Ovary (tissue), 9 donors: ENCODE measurements around the gene TEFM. TPM values are rescaled to one million over a fixed set of nuclear protein-coding genes. Genes with fewer than 3 reads are reported as not detected.

Experiments used
- DNase-seq, 5 donors: peaks; one replicate each; pipeline ENCODE4 v3.0.0-alpha.2; 2019 to 2020
- H3K27ac ChIP-seq, 2 donors: fragments of 200-600 bp; one replicate each; pipeline versions ENCODE4 v1.5.1 to v1.8.0; 2019 to 2022
- H3K27me3 ChIP-seq: fragments of 200-600 bp; one replicate; pipeline ENCODE4 v1.8.0; 2022
- H3K36me3 ChIP-seq: fragments of 200-600 bp; sonication (generic); one replicate; pipeline ENCODE4 v1.5.1; 2019
- H3K4me1 ChIP-seq: one replicate; pipeline ENCODE4 v1.8.1; 2013; ENCODE audit warnings: mild to moderate bottlenecking, moderate library complexity; ENCODE audit not compliant: insufficient read depth
- H3K4me3 ChIP-seq: fragments of 200-600 bp; sonication (generic); one replicate; pipeline ENCODE4 v1.5.1; 2017
- H3K9me3 ChIP-seq, 2 donors: fragments of 200-600 bp in 1 of 2; sonication (generic) in 1 of 2; one replicate each; pipeline versions ENCODE4 v1.5.1 to v1.8.1; 2013 to 2019; ENCODE audit warnings: mild to moderate bottlenecking in 1 of 2, moderate library complexity in 1 of 2
- CTCF ChIP-seq, 3 donors: fragments of 450-650 bp in 2 of 3; fragments of 200-600 bp in 1 of 3; IDR thresholded peaks; one replicate each; pipeline versions ENCODE4 v1.5.1 to v1.8.0; 2016 to 2022; ENCODE audit warnings: antibody characterized with exemption in 3 of 3, mild to moderate bottlenecking in 1 of 3
- EP300 ChIP-seq: sonication (generic); formaldehyde crosslinking; IDR thresholded peaks from one replicate; pipeline ENCODE4 v1.6.1; 2017; ENCODE audit warnings: antibody characterized with exemption
- POLR2A ChIP-seq: fragments of 450-650 bp; IDR thresholded peaks from one replicate; pipeline ENCODE4 v1.6.1; 2017; ENCODE audit warnings: antibody characterized with exemption, mild to moderate bottlenecking, moderate library complexity
- WGBS, 3 donors: extraction: QIAGEN DNeasy Blood & Tissue Kit in 1 of 3; methylation state at CpG; one replicate each; pipeline versions ENCODE4 v1.1.5 to v1.1.7; 2013 to 2017; 5-methylcytosine and 5-hydroxymethylcytosine counted together
- intact Hi-C, 4 donors: fragments of 100-400 bp; cut with DNase I; formaldehyde crosslinking; loops; one replicate each; pipeline versions ENCODE4 v1.11.0 to v1.15.1; 2022 to 2023
- polyA plus RNA-seq, 2 donors: library from polyadenylated mRNA; stranded (reverse); fragments of 200-250 nt in 1 of 2; fragments of 350-450 nt in 1 of 2; fragmentation: Illumina TruSeq in 1 of 2; extraction: RNeasy Lipid Tissue Mini Kit (QIAGEN cat#74804) in 1 of 2; gene quantifications; one replicate each; pipeline ENCODE4 v1.2.3, GENCODE V29; 2013 to 2014
- small RNA-seq: library from RNA; depleted of rRNA; stranded (forward); fragments of <200 nt; gene quantifications from one replicate; pipeline ENCODE3, GENCODE V24; 2016
- total RNA-seq, 7 donors: library from RNA; depleted of rRNA in 2 of 7; stranded (reverse); fragments of >200 nt in 2 of 7; fragmentation: NEBNext Ultra II Directional in 3 of 7; extraction: Animal tissue kit (Norgen Biotek cat#: 25700) in 3 of 7; gene quantifications; one replicate each; pipeline versions ENCODE4 v1.1.0 to v1.2.4, GENCODE V29; 2016 to 2023
- donor health status: DM: no; HTN: no; CAD: no; lungs with moderate emphysema.
- donor health status: DM: no; HTN: no; CAD: no.
- donor health status: Bipolar disorder and iron deficiency.
- donor health status: DM: yes; HTN: yes; CAD: no.
- donor health status: DM: no; HTN: no; CAD: no.
- donor health status: DM: yes; HTN: yes; CAD: no.

TEFM gene
- total and polyA plus RNA-seq, 9 donors = 9.4 to 18.3 (median 13.3) TPM

- no peaks in the 10 kb centered on the region for H3K27me3 ChIP-seq
- TF ChIP-seq EP300 (no peak), CTCF (IDR thresholded peaks at IDR 0.05) (no peak), POLR2A (no peak)
- H3K4me3 ChIP-seq = no peak overlapping the region
- H3K9me3 ChIP-seq = no peaks in the 10 kb centered on the region
- intact Hi-C loops = no loop called here
- no peaks in the 10 kb centered on the region for H3K4me1 ChIP-seq
- H3K36me3 ChIP-seq = no peaks in the 10 kb centered on the region
- H3K27ac ChIP-seq = no peak overlapping the region
- DNase-seq = no peak
- WGBS, 3 donors = 95 to 97% (median 95%) methylated on average over 6 of the region's 6 CpGs
These were observed 37.0 kb downstream of the TEFM start for GRCh38 chr17:30869005-30869404.

DNA sequence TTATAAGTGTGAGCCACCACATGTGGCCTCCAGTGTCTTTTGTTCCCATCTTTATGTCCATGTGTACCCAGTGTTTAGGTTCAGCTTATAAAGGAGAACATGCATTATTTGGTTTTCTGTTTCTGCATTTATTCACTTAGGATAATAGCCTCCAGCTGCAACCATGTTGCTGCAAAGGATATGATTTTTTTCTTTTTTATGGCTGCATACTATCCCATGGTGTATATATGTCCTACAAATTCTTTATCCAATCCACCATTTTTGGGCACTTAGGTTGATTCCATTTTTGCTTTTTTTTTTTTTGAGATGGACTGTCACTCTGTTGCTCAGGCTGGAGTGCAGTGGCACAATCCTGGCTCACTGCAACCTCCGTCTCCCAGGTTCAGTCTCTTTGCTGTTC lies 41.4 kb downstream of the TEFM start:
- no peak for TF ChIP-seq EP300
- no peak for TF ChIP-seq CTCF (IDR thresholded peaks at IDR 0.05)
- TF ChIP-seq POLR2A = no peak
- Histone ChIP-seq H3K27ac (no peak overlapping the region), H3K9me3 (no peaks in the 10 kb centered on the region), H3K4me3 (no peak overlapping the region), H3K27me3 (no peaks in the 10 kb centered on the region), H3K36me3 (no peaks in the 10 kb centered on the region), H3K4me1 (no peaks in the 10 kb centered on the region)
- 88 to 98% (median 90%) methylated on average over 1 of the region's 1 CpG for WGBS, 3 donors
- intact Hi-C loops = no loop called here
- DNase-seq = no peak

- Histone ChIP-seq H3K9me3 (no peaks in the 10 kb centered on the region), H3K36me3 (no peaks in the 10 kb centered on the region), H3K4me3 (no peak overlapping the region), H3K4me1 (no peaks in the 10 kb centered on the region), H3K27me3 (no peaks in the 10 kb centered on the region), H3K27ac (no peak overlapping the region)
- intact Hi-C loops = no loop called here
- TF ChIP-seq POLR2A = no peak
- no peak for DNase-seq
- 74 to 89% (median 81%) methylated on average over 9 of the region's 9 CpGs for WGBS, 3 donors
These were observed 47.3 kb downstream of the TEFM start for GRCh38 chr17:30858556-30859250.

DNA sequence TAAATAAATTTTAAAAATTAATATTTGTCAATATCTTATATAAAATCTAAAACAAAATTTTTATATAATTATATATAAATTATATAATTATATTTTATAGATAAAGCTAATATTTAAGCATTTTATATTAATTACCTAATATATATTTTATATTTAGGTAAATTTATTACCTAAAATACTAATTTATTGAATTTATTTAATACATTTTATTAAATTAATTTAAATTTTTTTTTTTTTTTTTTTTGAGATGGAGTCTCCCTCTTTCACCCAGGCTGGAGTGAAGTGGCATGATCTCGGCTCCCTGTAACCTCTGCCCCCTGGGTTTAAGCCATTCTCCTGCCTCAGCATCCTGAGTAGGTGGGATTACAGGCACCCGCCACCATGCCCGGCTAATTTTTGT lies 51.9 kb downstream of the TEFM start:
- Histone ChIP-seq H3K36me3 (no peaks in the 10 kb centered on the region), H3K9me3 (no peaks in the 10 kb centered on the region), H3K27me3 (no peaks in the 10 kb centered on the region), H3K4me1 (no peaks in the 10 kb centered on the region), H3K4me3 (no peak overlapping the region), H3K27ac (no peak overlapping the region)
- 95 to 97% (median 96%) methylated on average over 3 of the region's 3 CpGs for WGBS, 3 donors
- intact Hi-C loops = no loop called here
- no peak for DNase-seq
- TF ChIP-seq CTCF (IDR thresholded peaks at IDR 0.05) = no peak
- no peak for TF ChIP-seq EP300
- TF ChIP-seq POLR2A = no peak

Small RNA genes lying within 50 kb of the gene (small RNA-seq; reads per million reads assigned to genes)
- not detected for gene RNU6-298P

Other genes starting within 250 kb of the TEFM start
- gene CRLF3, start 81.5 kb downstream of the TEFM start, total RNA-seq = 1 to 10 TPM; 6.8 to 8.4 (median 7.6) TPM
- gene CRLF3, start 81.5 kb downstream of the TEFM start, polyA plus RNA-seq = 1 to 10 TPM; 4.3 to 6.8 TPM
- 1 to 10 TPM in 6 of 7 donors, under 1 TPM in 1; 0.92 to 2.5 (median 1.5) TPM for gene ATAD5, start 74.3 kb downstream of the TEFM start, total RNA-seq
- under 1 TPM; 0.62 TPM for gene ATAD5, start 74.3 kb downstream of the TEFM start, polyA plus RNA-seq
- 10 to 100 TPM in 1 of 7 donors, 1 to 10 TPM in 6; 4.7 to 11.5 (median 6.0) TPM for gene ADAP2, start 15.7 kb upstream of the TEFM start, total RNA-seq
- gene ADAP2, start 15.7 kb upstream of the TEFM start, polyA plus RNA-seq = 10 to 100 TPM in 1 of 2 donors, 1 to 10 TPM in 1; 5.4 to 17.6 TPM
- 10 to 100 TPM; 15.0 to 19.6 (median 18.3) TPM for gene RNF135, start 64.8 kb upstream of the TEFM start, total RNA-seq
- 10 to 100 TPM; 14.8 to 25.0 TPM for gene RNF135, start 64.8 kb upstream of the TEFM start, polyA plus RNA-seq
- gene NF1, start 188.7 kb upstream of the TEFM start, total RNA-seq = 10 to 100 TPM; 45.5 to 62.0 (median 58.1) TPM
- 10 to 100 TPM; 11.1 to 27.0 TPM for gene NF1, start 188.7 kb upstream of the TEFM start, polyA plus RNA-seq